HEK293 (cell line): ENCODE results near the gene CACNA1C.

Experiments
- CTCF ChIP-seq: fragments of 450-650 bp; formaldehyde crosslinking; IDR thresholded peaks from 2 replicates; pipeline ENCODE4 v1.5.1; 2016; ENCODE audit warnings: missing biosample characterization, missing genetic modification characterization
- RBAK ChIP-seq: fragments of 450-650 bp; formaldehyde crosslinking; IDR thresholded peaks from 2 replicates; pipeline ENCODE4 v1.5.1; 2016; ENCODE audit warnings: missing biosample characterization, missing genetic modification characterization
- YY1 ChIP-seq: fragments of 450-650 bp; formaldehyde crosslinking; IDR thresholded peaks from 2 replicates; pipeline ENCODE4 v1.5.1; 2018; ENCODE audit warnings: missing biosample characterization, missing genetic modification characterization

DNA sequence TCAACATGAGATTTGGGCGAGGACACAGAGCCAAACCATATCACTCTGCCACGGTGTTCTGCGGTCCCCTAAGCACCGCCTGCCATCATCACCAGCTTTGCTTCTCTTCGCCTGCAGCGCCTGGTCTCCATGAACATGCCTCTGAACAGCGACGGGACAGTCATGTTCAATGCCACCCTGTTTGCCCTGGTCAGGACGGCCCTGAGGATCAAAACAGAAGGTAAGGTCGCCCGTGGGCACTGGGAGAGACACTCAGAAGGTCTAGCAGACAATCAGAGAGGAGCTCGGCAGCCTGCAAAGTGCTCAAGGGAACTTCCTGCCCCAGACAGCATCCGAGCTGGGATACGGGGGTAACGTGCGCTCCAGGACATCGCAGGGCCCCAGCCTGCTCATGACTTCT, 616.0 kb downstream of the CACNA1C start:
- no peak for TF ChIP-seq RBAK (tag by site-specific recombination)
- TF ChIP-seq CTCF: no peak
- no peak for TF ChIP-seq YY1 (tag by site-specific recombination)
